Lower lobe of right lung (tissue), 2 donors: ENCODE data around the gene LMTK2. TPM values are rescaled to one million over a fixed set of nuclear protein-coding genes. Genes with fewer than 3 reads are reported as not detected.

Experiments
- ATAC-seq, 2 donors: fragments of 200-7000 bp; cut with Tn5 transposase; one replicate each; pipeline ENCODE4 v1.9.1; 2020 to 2022; ENCODE audit warnings: mild to moderate bottlenecking in 2 of 2, moderate library complexity in 2 of 2
- DNase-seq: peaks from one replicate; pipeline ENCODE4 v3.0.0-alpha.2; 2020
- H3K27ac ChIP-seq: fragments of 200-600 bp; one replicate; pipeline ENCODE4 v1.8.0; 2022
- H3K27me3 ChIP-seq: fragments of 200-600 bp; one replicate; pipeline ENCODE4 v1.8.0; 2022; ENCODE audit warnings: low read depth
- H3K36me3 ChIP-seq: fragments of 200-600 bp; one replicate; pipeline ENCODE4 v1.8.0; 2022; ENCODE audit warnings: mild to moderate bottlenecking
- H3K4me1 ChIP-seq: fragments of 200-600 bp; one replicate; pipeline ENCODE4 v1.8.0; 2022
- H3K4me3 ChIP-seq: fragments of 200-600 bp; one replicate; pipeline ENCODE4 v1.8.0; 2022; ENCODE audit warnings: mild to moderate bottlenecking
- H3K9me3 ChIP-seq: fragments of 200-600 bp; one replicate; pipeline ENCODE4 v1.8.0; 2022
- CTCF ChIP-seq: fragments of 200-600 bp; IDR thresholded peaks from one replicate; pipeline ENCODE4 v1.8.0; 2022; ENCODE audit warnings: antibody characterized with exemption, mild to moderate bottlenecking
- intact Hi-C: fragments of 100-400 bp; cut with DNase I; formaldehyde crosslinking; loops from one replicate; pipeline ENCODE4 v1.11.0; 2022
- total RNA-seq: library from RNA; stranded (reverse); fragmentation: NEBNext Ultra II Directional; extraction: Animal tissue kit (Norgen Biotek cat#: 25700); gene quantifications from one replicate; pipeline ENCODE4 v1.2.1, GENCODE V29; 2021
- donor health status: DM: no; HTN: yes; CAD: no; lungs with severe emphysema.

The LMTK2 gene
- total RNA-seq, 1 donor from 2014 or later, result 24.5 TPM

GRCh38 chr7:98192781-98193457, 86.3 kb downstream of the LMTK2 start:
- no peak overlapping the region for H3K4me3 ChIP-seq
- intact Hi-C loops, result no loop called here
- H3K4me1 ChIP-seq, result no peaks in the 10 kb centered on the region
- ATAC-seq (no peak), DNase-seq (no peak)
- H3K27me3 ChIP-seq, result no peaks in the 10 kb centered on the region
- H3K27ac ChIP-seq, result no peak overlapping the region
- no peaks in the 10 kb centered on the region for H3K9me3 ChIP-seq
- TF ChIP-seq CTCF, result no peak
- peaks cover 66% of the 10 kb centered on the region for H3K36me3 ChIP-seq

DNA sequence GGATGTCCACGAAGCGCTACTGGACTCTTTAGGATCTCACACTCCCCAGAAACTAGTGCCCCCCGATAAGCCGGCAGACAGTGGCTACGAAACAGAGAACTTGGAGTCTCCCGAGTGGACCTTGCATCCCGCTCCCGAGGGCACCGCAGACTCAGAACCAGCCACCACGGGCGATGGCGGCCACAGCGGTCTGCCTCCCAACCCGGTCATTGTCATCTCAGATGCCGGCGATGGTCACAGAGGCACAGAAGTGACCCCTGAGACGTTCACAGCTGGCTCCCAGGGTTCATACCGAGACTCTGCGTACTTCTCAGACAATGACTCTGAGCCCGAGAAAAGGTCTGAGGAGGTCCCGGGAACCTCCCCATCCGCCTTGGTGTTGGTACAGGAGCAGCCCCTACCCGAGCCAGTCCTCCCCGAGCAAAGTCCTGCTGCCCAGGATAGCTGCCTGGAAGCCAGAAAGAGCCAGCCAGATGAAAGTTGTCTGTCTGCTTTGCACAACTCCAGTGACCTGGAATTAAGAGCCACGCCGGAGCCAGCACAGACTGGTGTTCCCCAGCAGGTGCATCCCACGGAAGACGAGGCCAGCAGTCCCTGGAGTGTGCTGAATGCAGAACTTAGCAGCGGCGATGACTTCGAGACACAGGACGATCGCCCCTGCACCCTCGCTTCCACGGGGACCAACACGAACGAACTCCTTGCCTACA, 87.0 kb downstream of the LMTK2 start:
- no peak overlapping the region for H3K27ac ChIP-seq
- no peak overlapping the region for H3K4me3 ChIP-seq
- H3K27me3 ChIP-seq, result no peaks in the 10 kb centered on the region
- peaks cover 4% of the 10 kb centered on the region for H3K9me3 ChIP-seq
- ATAC-seq, result no peak
- H3K4me1 ChIP-seq, result no peaks in the 10 kb centered on the region
- intact Hi-C loops, result no loop called here
- TF ChIP-seq CTCF, result no peak
- H3K36me3 ChIP-seq, result peaks cover 62% of the 10 kb centered on the region
- no peak for DNase-seq

GRCh38 chr7:98194186-98194585, 87.5 kb downstream of the LMTK2 start:
- H3K36me3 ChIP-seq, result peaks cover 62% of the 10 kb centered on the region
- intact Hi-C loops, result no loop called here
- no peak for TF ChIP-seq CTCF

GRCh38 chr7:98194672-98195457, 88.2 kb downstream of the LMTK2 start:
- ATAC-seq (no peak), DNase-seq (no peak)
- Histone ChIP-seq H3K27ac (no peak overlapping the region), H3K27me3 (no peaks in the 10 kb centered on the region), H3K4me3 (no peak overlapping the region), H3K4me1 (no peaks in the 10 kb centered on the region), H3K36me3 (peaks cover 62% of the 10 kb centered on the region), H3K9me3 (peaks cover 5% of the 10 kb centered on the region)
- intact Hi-C loops, result no loop called here
- no peak for TF ChIP-seq CTCF

More at GRCh38 chr7:98194186-98194585, 87.5 kb downstream of the LMTK2 start:
- Histone ChIP-seq H3K4me1 (no peaks in the 10 kb centered on the region), H3K27ac (no peak overlapping the region), H3K4me3 (no peak overlapping the region), H3K27me3 (no peaks in the 10 kb centered on the region), H3K9me3 (peaks cover 5% of the 10 kb centered on the region)
- DNase-seq (no peak), ATAC-seq (no peak)

- Histone ChIP-seq H3K4me3 (no peak overlapping the region), H3K36me3 (peaks cover 48% of the 10 kb centered on the region), H3K9me3 (peaks cover 5% of the 10 kb centered on the region), H3K27ac (no peak overlapping the region), H3K4me1 (no peaks in the 10 kb centered on the region), H3K27me3 (no peaks in the 10 kb centered on the region)
- ATAC-seq, result peak; percentile 17 to 32
- intact Hi-C loops, result no loop called here
- DNase-seq, result no peak
- TF ChIP-seq CTCF, result no peak
Measured at GRCh38 chr7:98196706-98197605, 90.3 kb downstream of the LMTK2 start.
